Fibroblast of gingiva (primary cell): ENCODE measurements around the gene SUN1.
A peak's percentile ranks its signal among the peaks of the same experiment; 100 is the strongest.

Source experiments
- DNase-seq: peaks from one replicate; pipeline ENCODE4 v3.0.0-alpha.2; 2011; ENCODE audit warnings: low read depth

Gene SUN1

DNA sequence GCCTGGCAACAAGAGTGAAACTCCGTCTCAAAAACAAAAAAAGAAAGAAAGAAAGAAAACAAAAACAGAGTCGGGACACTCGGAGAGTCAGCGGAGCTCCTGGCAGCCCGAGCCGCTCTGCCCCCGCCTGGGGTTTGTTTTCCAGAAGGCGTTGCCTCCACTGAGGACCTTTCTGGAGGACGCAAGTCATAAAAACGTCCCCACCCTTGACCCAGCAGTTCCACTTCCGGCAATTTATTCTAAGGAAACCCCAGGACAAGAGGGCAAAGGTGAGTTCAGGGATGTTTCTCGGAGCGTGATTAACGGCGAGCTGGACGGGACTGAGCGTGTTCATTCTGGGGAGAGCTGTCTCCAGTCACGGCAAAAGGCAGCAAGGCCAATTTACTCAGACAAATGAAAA lies 27.0 kb upstream of the SUN1 start:
- DNase-seq, result no peak

DNA sequence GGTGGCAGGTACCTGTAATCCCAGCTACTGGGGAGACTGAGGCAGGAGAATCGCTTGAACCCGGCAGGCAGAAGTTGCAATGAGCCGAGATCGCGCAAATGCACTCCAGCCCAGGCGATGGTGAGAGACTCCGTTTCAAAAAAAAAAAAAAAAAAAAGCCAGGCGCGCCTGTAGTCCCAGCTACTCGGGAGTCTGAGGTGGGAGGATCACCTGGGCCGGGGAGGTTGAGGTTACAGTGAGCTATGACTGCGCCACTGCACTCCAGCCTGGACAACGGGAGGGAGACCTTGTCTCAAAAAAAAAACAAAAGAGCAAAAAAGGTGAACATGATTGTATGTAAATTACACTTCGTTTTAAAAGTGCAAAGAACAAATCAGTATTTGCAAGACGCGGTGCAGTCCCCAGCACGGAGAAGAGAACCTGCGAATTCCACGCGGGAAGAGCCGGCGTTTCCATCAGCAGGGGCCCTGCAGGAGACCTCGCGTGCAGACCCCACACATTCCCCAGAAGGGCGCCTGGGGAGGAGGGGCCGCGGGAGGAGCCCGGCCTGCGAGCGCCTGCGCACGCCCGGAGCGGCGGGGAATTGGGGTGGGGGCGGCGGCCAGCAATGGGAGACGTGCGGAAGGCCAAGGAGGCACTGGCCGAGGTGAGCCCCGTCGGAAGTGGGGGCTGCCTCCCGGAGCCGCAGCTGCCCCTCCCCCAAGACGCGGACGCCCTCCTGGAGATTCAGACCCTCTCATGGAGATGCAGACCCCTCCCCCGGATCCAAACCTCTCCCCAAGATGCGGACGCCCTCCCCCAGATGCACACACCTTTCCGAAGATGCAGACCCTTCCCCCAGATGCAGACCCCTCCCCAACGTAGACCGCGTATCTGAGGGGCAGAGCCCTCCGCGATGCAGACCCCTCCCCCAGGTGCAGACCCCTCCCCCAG lies 16.7 kb upstream of the SUN1 start:
- DNase-seq, result no peak

DNA sequence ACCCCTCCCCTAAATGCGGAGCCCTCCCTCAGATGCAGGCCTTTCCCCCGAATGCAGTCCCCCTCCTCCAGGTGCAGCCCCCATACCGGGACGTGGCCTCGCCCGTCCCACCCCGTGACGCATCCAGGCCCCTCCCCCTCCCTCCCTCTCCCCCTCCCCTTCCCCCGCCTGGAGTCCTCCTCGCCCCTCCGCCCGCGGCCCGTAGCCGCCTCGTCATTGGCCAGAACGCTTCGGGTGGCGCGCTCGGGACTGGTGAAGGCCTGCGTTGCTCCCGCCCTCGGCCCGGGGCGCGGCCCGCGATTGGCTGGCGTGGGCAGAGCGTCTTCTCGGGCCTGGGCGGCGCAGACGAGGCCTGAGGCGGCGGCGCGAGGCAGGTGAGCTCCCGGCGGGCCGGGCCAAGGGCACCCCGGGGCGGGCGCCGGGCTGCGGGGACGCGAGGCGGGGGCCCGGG lies 16.0 kb upstream of the SUN1 start:
- DNase-seq, result peak; percentile 98

DNA sequence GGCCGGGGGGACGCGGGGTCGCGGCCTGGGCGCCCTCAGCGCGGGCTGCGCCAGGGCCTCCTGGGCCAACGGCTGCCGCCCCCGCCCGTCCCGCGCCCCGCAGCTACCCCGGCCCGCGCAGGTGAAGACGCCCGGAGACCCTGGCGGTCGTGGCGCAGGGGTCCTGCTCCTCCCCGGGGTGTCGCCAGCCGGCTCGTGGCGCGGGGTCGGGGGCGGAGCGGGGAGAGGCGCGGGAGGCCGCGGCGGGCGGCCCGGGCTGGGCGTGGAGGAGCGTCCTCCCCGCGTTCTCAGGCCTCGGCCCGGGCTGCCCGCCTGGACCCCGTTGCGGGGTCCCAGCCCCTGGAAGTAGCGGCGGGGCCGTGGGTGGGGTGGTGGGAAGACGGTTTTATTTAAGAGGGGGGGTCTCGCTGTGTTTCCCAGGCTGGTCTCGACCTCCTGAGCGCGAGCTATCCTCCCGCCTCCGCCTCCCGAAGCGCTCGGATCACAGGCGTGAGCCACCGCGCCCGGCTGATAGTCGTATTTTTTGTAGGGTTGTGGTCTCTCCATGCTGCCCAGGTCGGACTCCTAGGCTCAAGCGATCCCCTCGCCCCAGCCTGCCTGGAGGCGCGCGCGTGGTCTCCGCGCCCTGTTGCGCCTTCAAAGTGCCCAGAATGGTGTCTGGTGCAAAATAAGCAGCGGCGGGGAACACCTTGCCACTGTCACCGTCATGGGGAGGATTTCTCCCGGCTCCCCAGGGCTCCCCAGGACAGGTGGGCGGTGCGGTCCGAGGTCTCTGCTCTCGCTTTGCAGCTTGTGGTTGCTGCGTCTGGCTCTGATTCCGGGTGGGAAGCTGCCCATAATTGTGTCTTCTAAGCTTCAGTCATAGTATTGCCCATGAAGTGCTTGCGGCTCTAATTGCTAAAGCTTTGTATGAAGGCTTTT lies 15.3 kb upstream of the SUN1 start:
- DNase-seq, result no peak

DNA sequence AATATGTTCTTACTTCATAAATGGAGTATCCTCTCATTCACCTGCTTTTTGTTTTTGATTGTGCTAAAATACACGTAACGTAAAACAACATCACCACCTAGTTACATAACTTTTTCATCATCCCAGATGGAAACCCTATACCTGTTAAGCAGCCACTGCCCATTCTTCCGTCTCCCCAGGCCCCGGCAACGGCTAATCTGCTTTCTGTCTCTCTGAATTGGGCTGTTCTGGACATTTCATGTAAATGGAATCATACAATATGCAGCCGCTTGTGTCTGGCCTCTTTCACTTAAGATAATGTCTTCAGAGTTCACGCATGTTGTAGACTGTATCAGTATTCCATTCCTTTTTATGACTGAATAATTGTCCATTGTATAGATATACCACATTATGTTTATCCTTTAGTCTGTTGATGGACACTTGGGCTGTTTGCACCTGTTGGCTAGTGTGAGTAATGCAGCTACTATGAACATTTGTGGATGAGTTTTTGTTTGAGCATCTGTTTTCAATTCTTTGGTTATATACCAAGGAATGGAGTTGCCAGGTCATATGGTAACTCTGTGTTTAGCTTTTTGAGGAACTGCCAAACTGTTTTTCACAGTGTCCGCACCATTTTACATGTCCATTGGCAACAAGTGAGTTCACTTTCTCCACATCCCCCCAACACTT lies 14.1 kb upstream of the SUN1 start:
- peak; percentile 80 for DNase-seq

DNA sequence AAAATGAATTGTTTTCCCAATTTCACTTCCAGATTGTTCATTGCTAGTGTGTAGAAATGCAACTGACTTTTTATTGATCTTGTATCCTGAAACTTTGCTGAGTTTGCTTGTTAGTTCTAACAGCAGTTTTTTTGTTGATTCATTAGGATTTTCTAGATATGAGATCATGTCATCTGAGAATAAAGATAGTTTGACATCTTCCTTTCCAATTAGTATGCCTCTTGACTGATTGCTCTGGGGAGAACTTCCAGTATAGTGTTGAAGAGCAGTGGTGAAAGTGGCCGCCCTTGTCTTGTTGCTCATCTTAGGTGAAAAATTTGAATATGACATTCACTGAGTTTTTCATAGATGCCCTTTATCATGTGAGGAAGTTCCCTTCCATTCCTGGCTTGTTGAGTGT lies 11.9 kb upstream of the SUN1 start:
- no peak for DNase-seq

DNA sequence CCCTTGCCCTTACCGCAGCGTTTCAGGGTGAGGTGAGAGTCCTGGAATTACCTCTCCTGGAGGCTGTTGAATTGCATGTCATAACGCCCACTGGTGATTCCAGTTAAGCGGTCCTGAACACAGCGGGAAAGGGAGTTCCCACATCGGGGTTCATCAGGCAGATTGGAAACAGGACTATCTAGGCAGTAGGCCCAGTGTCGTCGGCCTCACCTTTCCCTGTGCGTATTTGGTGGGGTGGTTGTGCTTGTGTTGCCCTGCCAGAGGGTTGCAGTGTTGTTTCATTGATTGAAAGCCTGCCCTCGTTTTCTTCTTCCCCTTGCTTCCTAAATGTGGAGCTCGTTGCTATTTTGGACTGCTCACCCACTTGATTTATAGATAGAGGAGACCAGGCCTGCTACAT lies 10.6 kb upstream of the SUN1 start:
- no peak for DNase-seq

DNA sequence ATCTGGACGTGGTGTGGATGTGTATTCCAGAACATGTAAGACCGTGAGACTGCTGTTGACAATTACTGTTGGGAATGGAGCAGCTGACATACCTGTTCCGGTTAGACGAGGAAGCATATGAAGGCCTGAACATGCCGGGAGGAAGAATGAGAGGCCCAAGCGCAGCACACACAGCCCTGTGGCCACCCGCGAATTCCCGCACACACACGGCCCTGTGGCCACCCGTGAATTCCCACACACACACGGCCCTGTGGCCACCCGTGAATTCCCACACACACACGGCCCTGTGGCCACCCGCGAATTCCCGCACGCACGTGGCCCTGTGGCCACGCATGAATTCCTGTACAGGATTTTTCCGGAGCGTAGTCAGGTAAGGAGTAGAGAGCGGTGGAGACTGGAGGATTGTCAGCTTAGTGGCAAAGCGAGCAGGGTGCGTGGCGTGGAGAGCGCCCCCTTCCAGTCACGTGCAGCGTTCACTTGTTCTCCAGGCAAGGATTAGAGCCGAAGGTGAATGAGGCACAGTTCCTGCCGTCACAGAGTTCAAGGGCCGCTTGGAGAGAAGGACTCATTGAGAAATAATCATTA lies 9.5 kb upstream of the SUN1 start:
- no peak for DNase-seq

DNA sequence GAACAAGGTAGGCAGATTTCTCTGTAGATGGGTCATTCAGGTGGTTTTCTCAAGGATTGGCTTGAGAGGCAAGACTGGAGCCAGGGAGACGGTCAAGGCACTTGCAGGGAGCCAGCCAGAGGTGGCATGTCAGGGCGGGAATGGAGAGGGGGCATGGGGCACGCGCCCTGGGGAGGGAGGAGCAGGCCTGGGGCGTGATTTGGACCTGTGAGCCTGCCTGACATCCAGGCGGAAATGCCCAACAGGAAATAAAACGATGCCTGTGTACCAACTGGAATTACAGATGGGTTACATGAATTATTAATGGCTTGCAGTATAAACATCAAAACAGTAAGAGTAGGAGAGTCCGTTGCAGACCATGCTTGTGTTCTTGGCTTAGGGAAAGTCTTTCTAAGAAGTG lies 8.6 kb upstream of the SUN1 start:
- DNase-seq, result peak; percentile 13

DNA sequence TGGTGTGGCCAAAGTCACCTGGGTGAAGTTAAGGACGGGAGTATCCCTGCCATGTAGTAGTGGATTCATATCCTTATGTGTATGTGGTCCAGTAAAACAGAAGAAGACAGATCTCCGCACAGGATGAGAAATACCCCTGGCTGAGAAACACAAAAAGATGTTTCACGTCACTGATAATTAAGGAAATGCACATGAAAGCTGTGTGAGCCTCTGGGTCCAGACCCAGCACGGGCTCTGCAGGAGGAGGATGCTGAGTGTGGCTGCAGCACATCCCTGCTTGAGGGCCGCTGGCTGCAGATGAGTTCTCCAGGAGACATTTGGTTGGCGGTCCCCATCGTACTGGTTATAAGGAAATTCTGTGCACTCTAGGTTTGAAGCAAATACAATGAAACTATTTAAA lies 8.2 kb upstream of the SUN1 start:
- peak; percentile 17 for DNase-seq

DNA sequence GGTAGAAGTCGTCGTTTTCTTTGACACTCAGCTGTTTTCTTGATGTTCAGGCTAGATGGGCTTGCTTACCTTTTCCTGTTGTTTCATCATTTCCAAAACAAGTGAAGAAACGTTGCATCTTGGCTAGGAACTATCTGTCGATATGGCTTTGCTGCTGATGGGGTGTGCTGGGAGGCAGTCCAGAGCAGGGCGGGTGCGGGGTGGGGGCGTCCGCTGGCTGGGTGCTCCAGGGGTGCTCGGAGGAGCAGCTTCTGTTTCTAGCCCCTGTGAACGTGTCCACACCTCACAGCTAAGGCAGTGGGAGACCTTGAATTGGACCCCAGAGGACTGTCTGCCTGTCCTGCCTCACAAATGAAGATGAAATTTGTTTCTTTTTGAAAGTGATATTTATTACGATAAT lies 7.6 kb upstream of the SUN1 start:
- no peak for DNase-seq

DNA sequence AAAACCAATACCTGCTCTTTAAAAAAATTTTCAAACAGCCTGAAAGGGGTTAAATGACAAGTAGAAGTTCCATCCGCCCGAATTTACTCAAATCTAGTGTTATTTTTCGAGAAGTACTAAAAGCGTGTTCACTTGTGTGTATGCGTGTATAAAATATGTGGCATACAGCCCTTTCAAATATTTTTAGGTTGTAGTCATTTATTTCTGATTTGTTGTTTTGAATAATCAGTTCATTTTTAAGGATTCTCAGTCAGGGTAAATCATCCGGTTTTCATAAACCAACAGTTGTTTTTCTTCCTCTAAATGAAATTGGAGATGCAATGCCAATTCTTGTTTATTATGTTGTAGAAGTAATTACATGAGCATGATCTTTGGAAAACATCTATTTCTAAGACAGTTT lies 6.9 kb upstream of the SUN1 start:
- peak; percentile 73 for DNase-seq

DNA sequence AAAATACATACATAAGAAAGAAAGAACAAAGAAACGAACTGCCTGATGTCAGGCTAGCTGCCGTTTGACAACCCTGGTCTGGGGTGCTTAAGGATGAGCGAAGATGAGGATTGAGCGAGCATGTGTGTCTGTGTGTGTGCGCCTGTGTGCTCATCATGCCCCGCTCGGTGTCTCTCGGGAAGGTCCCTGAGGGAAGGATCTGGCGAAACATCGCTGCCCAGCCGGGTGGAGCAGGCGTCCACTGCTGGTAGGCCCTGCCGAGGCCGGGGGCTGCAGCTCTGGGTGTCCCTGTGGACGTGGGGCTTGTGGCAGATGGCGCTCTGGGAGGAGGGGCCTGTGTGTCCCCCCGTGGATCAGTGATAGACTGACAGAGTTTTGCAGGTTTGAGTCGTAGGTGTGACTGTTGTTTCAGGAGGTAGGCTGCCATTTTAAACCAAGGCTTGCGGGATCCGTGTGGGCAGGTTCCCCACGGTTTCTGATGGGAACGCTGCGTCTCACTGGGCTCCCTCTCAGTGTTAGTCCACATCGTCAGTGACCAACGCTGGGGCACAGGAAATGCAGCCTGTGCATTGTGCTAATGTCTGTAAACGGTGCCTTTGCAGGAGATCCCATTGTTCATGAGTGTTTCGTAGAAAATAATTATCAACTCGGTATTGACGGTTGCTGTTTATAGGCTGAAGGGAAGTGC lies 5.9 kb upstream of the SUN1 start:
- peak; percentile 15 for DNase-seq

DNA sequence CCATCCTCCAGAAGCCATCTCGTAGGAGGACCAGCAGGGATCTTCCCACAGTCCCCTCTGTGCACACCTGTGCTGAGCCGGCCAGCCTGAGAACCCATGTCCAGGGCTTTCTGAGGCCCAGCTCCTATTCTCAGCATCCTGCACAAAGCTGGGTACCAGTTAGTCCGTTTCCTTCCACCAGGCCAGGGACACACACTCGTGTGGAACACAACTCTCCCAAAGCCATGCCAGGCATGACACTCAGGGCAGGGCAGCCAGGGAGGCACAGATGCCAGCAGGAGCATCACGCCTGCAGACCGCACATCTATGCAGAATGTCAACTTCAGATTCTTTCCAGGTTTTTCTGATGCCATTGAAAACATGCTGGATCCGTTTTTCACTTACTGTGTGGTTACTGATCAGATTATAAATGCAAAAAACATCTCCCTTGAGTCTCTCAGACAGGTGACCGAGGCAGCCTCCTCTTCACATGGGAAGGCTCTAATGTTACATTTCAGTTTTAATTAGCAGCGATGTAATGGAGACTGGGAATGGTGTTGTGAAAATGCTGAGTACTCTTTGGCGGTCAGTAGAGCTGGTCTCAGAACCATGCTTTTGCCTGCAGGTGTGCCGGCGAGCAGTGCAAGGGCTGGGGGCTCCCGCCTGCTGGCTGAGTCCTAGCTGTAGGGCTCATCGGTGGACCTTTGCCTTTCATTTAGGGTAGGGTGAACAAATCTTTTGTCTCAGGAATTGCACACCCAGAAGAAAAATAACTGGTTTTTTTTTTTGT lies 3.3 kb upstream of the SUN1 start:
- DNase-seq, result no peak

DNA sequence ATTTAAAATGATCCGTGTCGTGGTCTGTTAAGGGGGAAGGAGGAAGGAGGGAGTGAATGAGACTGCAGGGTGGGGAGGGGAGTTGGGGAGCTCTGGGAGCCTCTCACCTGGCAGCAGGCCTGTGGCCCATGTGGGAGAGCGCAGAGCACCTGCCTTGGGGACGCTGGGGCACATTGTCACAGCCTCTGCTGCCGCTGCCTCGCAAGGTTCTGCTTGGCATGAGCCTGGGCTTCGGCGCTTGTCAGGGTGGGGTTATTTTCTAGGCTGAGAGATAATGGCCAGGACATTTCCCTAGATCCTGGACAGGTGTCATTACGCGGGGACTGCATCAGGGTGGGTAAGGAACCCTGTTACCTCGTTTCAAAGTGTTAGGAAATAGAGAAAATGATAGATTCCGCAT lies 2.2 kb upstream of the SUN1 start:
- no peak for DNase-seq

DNA sequence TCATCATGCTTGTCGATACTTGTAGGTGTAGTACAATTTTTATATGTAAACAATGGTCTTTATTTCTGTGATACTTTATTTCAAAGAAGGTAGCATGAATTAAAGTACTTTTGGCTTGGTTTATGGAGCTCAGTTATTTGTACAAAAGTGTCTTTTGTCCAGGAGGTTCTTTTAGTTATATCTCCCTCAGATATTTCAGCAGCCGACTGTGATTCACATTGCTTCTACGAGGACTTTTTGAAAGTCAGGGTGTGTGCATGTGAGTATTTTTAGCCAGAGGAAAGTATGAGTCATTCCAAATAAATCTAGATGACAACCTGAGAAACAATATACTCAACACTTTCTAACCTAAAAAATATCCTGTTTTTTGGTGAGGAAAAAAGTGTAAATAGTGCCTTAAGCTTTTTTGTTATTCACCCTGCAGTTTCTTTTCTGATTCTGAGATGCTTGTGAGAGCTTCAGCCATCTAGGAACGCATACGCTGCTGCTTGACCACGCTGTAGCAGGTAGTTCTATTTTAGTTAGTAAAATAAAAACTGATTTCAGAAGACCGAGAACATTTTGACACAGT lies 595 bp upstream of the SUN1 start:
- DNase-seq, result peak; percentile 82

DNA sequence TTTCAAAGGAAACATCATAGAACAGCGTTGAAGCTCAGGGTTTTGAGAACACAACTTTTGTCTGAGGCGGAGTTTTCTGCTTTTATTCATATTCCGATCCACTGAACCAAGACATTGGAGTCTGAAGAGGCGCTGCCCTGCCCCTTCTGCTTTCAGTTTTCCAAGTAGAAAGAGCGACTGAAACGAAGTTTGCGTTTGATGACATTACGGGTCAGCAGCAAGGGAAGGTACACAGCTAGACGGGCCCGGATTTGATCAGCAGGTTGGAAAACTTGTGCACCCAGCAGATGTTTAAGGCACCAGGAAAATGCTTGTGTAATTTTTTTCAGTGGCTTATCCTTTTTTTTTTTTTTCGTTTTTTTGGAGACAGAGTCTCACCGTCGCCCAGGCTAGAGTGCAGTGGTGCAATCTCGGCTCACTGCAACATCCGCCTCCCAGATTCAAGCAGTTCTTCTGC lies 720 bp downstream of the SUN1 start:
- DNase-seq, result no peak

DNA sequence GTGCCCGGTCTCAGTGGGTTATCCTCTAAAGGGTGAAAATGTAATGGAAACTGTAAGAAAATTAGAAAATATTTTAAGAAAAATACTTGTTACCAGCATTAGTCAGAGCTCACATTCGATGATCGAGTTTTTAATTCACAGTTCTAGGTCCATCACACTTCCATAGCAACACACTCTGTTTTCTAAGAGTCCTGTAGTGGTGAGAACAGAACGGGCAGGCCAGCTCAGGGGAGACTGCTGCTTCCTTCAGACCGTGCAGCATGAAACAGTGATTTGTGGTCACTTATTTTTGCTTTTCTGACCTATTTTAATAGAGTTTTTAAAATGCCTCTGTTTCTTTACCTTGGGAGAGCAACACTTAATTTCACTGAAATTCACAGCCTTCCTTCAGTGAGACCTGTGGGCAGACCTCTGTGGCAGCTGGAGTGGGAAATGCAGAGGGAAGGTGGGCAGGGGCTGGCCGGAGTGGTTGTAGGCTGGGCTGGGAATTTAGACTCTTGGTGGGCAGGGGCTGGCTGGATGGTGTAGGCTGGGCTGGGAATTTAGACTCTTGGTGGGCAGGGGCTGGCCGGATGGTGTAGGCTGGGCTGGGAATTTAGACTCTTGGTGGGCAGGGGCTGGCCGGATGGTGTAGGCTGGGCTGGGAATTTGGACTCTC lies 1.5 kb downstream of the SUN1 start:
- no peak for DNase-seq

DNA sequence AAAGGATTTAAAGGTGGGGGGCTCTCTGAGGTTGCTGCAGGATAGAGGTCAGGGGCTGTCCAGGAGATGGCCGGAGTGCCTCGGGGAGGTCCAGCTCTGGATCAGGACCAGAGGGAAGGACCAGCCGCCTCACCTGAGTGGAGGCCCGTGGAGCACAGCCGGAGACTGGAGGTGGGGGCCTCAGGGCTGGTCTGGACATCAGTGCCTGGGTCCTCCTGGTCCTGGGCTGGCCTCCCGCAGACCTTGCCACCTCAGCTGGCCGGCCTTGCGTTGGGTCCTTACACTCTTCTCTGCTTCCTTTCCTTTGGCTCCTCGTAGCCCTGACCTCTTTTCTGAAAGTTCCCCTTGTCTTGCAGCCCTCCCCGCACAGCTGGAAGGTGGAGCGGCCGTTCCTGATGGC lies 2.0 kb downstream of the SUN1 start:
- DNase-seq, result no peak

DNA sequence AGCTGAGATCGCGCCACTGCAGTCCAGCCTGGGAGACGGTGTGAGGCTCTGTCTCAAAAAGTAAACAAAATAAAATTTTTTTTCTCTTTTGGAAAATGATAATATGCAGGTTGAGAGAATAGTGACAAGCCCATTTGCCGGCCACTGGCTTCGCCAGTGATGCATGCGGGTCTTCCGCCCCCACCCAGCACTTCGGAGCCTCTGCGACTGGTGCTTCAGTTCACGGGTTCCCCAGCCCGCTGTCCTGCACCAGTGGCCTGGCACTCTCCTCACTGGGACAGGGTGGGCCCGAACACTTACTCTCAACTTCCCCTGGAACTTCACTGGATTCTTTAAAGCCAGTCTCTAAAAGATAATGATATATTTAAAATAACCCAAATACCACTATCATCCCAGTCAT lies 2.7 kb downstream of the SUN1 start:
- no peak for DNase-seq
